Measurements from ENCODE around the gene ALDH8A1.

Gene ALDH8A1

GRCh38 chr6:134954272-134955000 lies 4.5 kb upstream of the ALDH8A1 start:
- no peak overlapping the region for H3K27ac ChIP-seq (replicated peaks; ENCODE audit: low read length)
- DNase-seq (ENCODE audit: low spot score), result no peak

GRCh38 chr6:134951494-134952263 lies 1.8 kb upstream of the ALDH8A1 start:
- no peak overlapping the region for H2AFZ ChIP-seq (ENCODE audit: low read length)
- H2BK120ac ChIP-seq (ENCODE audit: low read depth, low read length), result no peak overlapping the region
- no peaks in the 10 kb centered on the region for H3K27me3 ChIP-seq (ENCODE audit: control insufficient read depth in 3 of 3, insufficient read depth in 3 of 3, low read depth in 1 of 3, low read length in 3 of 3)
- no peaks in the 10 kb centered on the region for H3K79me1 ChIP-seq (ENCODE audit: low read depth, low read length)
- H3K9me3 ChIP-seq (replicated peaks in 1 of 2; ENCODE audit: control insufficient read depth in 2 of 2, insufficient read depth in 1 of 2, low read depth in 1 of 2, low read length in 2 of 2), result peaks cover 0 to under 1% of the 10 kb centered on the region in 2 donors
- no CpG with 5 or more reads among the region's 13 CpGs for WGBS, 2 donors (ENCODE audit: extremely low coverage in 2 of 2, insufficient read length in 2 of 2, insufficient replicate concordance in 1 of 2)
- H3K4me2 ChIP-seq (ENCODE audit: insufficient read depth, low read length, poor library complexity, severe bottlenecking), result no peak overlapping the region
- H3K18ac ChIP-seq (ENCODE audit: low read length), result no peak overlapping the region
- H3K36me3 ChIP-seq (replicated peaks in 1 of 2; ENCODE audit: control insufficient read depth in 2 of 2, insufficient read depth in 2 of 2, low read length in 2 of 2), result no peaks in the 10 kb centered on the region
- no peak overlapping the region for H3K27ac ChIP-seq (replicated peaks; ENCODE audit: low read length)
- no peak overlapping the region for H2AK5ac ChIP-seq (ENCODE audit: low read depth, low read length)
- DNase-seq (ENCODE audit: low spot score), result no peak
- no peak overlapping the region for H3K9ac ChIP-seq (ENCODE audit: low read depth, low read length, poor library complexity)
- H3K14ac ChIP-seq (ENCODE audit: low read length), result no peak overlapping the region
- no peak overlapping the region for H4K8ac ChIP-seq (ENCODE audit: low read depth, low read length)
- no peak overlapping the region for H2BK5ac ChIP-seq (ENCODE audit: low read length)
- no peak overlapping the region for H3K23ac ChIP-seq (ENCODE audit: low read depth, low read length, poor library complexity)
- H2BK12ac ChIP-seq (ENCODE audit: low read length), result no peak overlapping the region
- no peak overlapping the region for H4K91ac ChIP-seq (ENCODE audit: low read depth, low read length, poor library complexity)
- no peak overlapping the region for H2BK15ac ChIP-seq (ENCODE audit: low read length)
- no peak overlapping the region for H3K4ac ChIP-seq (ENCODE audit: low read length)
- H3K4me1 ChIP-seq (ENCODE audit: control insufficient read depth in 2 of 2, insufficient read depth in 1 of 2, low read depth in 1 of 2, low read length in 2 of 2), result no peaks in the 10 kb centered on the region
- H3K4me3 ChIP-seq (ENCODE audit: low read length in 2 of 2), result no peak overlapping the region

More at GRCh38 chr6:134954272-134955000, 4.5 kb upstream of the ALDH8A1 start:
- Histone ChIP-seq H3K9ac (ENCODE audit: low read depth, low read length, poor library complexity) (no peak overlapping the region), H2BK12ac (ENCODE audit: low read length) (no peak overlapping the region), H3K27me3 (ENCODE audit: control insufficient read depth in 3 of 3, insufficient read depth in 3 of 3, low read depth in 1 of 3, low read length in 3 of 3) (no peaks in the 10 kb centered on the region), H3K4me1 (ENCODE audit: control insufficient read depth in 2 of 2, insufficient read depth in 1 of 2, low read depth in 1 of 2, low read length in 2 of 2) (no peaks in the 10 kb centered on the region), H3K4me2 (ENCODE audit: insufficient read depth, low read length, poor library complexity, severe bottlenecking) (no peak overlapping the region), H3K9me3 (replicated peaks in 1 of 2; ENCODE audit: control insufficient read depth in 2 of 2, insufficient read depth in 1 of 2, low read depth in 1 of 2, low read length in 2 of 2) (peaks cover 4 to 7% of the 10 kb centered on the region in 2 donors), H2BK120ac (ENCODE audit: low read depth, low read length) (no peak overlapping the region), H3K36me3 (replicated peaks in 1 of 2; ENCODE audit: control insufficient read depth in 2 of 2, insufficient read depth in 2 of 2, low read length in 2 of 2) (no peaks in the 10 kb centered on the region), H3K23ac (ENCODE audit: low read depth, low read length, poor library complexity) (no peak overlapping the region), H3K18ac (ENCODE audit: low read length) (no peak overlapping the region), H2BK5ac (ENCODE audit: low read length) (no peak overlapping the region), H2AK5ac (ENCODE audit: low read depth, low read length) (no peak overlapping the region), H4K91ac (ENCODE audit: low read depth, low read length, poor library complexity) (no peak overlapping the region), H3K14ac (ENCODE audit: low read length) (no peak overlapping the region), H2BK15ac (ENCODE audit: low read length) (no peak overlapping the region), H3K4ac (ENCODE audit: low read length) (no peak overlapping the region), H2AFZ (ENCODE audit: low read length) (no peak overlapping the region), H3K4me3 (ENCODE audit: low read length in 2 of 2) (no peak overlapping the region), H4K8ac (ENCODE audit: low read depth, low read length) (no peak overlapping the region), H3K79me1 (ENCODE audit: low read depth, low read length) (no peaks in the 10 kb centered on the region)
- WGBS, 2 donors (ENCODE audit: extremely low coverage in 2 of 2, insufficient read length in 2 of 2, insufficient replicate concordance in 1 of 2), result no CpG with 5 or more reads among the region's 4 CpGs

GRCh38 chr6:134950482-134950881 lies 581 bp upstream of the ALDH8A1 start:
- Histone ChIP-seq H3K9me3 (replicated peaks in 1 of 2; ENCODE audit: control insufficient read depth in 2 of 2, insufficient read depth in 1 of 2, low read depth in 1 of 2, low read length in 2 of 2) (peaks cover 0 to 2% of the 10 kb centered on the region in 2 donors), H3K9ac (ENCODE audit: low read depth, low read length, poor library complexity) (no peak overlapping the region), H3K18ac (ENCODE audit: low read length) (no peak overlapping the region), H3K36me3 (replicated peaks in 1 of 2; ENCODE audit: control insufficient read depth in 2 of 2, insufficient read depth in 2 of 2, low read length in 2 of 2) (no peaks in the 10 kb centered on the region), H2BK5ac (ENCODE audit: low read length) (no peak overlapping the region), H3K4me2 (ENCODE audit: insufficient read depth, low read length, poor library complexity, severe bottlenecking) (no peak overlapping the region), H4K8ac (ENCODE audit: low read depth, low read length) (no peak overlapping the region), H3K79me1 (ENCODE audit: low read depth, low read length) (no peaks in the 10 kb centered on the region), H3K4me1 (ENCODE audit: control insufficient read depth in 2 of 2, insufficient read depth in 1 of 2, low read depth in 1 of 2, low read length in 2 of 2) (no peaks in the 10 kb centered on the region), H3K27ac (replicated peaks; ENCODE audit: low read length) (no peak overlapping the region), H2BK12ac (ENCODE audit: low read length) (no peak overlapping the region), H3K14ac (ENCODE audit: low read length) (no peak overlapping the region), H3K23ac (ENCODE audit: low read depth, low read length, poor library complexity) (no peak overlapping the region), H3K27me3 (ENCODE audit: control insufficient read depth in 3 of 3, insufficient read depth in 3 of 3, low read depth in 1 of 3, low read length in 3 of 3) (no peaks in the 10 kb centered on the region), H4K91ac (ENCODE audit: low read depth, low read length, poor library complexity) (no peak overlapping the region), H2AK5ac (ENCODE audit: low read depth, low read length) (no peak overlapping the region), H2BK15ac (ENCODE audit: low read length) (no peak overlapping the region), H2AFZ (ENCODE audit: low read length) (no peak overlapping the region), H3K4ac (ENCODE audit: low read length) (no peak overlapping the region), H2BK120ac (ENCODE audit: low read depth, low read length) (no peak overlapping the region), H3K4me3 (ENCODE audit: low read length in 2 of 2) (no peak overlapping the region)
- no peak for DNase-seq (ENCODE audit: low spot score)
- no CpG with 5 or more reads among the region's 2 CpGs for WGBS, 2 donors (ENCODE audit: extremely low coverage in 2 of 2, insufficient read length in 2 of 2, insufficient replicate concordance in 1 of 2)

- Histone ChIP-seq H3K14ac (ENCODE audit: low read length) (no peak overlapping the region), H2AK5ac (ENCODE audit: low read depth, low read length) (no peak overlapping the region), H3K4me3 (ENCODE audit: low read length in 2 of 2) (no peak overlapping the region), H3K23ac (ENCODE audit: low read depth, low read length, poor library complexity) (no peak overlapping the region), H2BK5ac (ENCODE audit: low read length) (no peak overlapping the region), H3K36me3 (replicated peaks in 1 of 2; ENCODE audit: control insufficient read depth in 2 of 2, insufficient read depth in 2 of 2, low read length in 2 of 2) (no peaks in the 10 kb centered on the region), H4K91ac (ENCODE audit: low read depth, low read length, poor library complexity) (no peak overlapping the region), H3K4ac (ENCODE audit: low read length) (no peak overlapping the region), H2AFZ (ENCODE audit: low read length) (no peak overlapping the region), H2BK15ac (ENCODE audit: low read length) (no peak overlapping the region), H3K27me3 (ENCODE audit: control insufficient read depth in 3 of 3, insufficient read depth in 3 of 3, low read depth in 1 of 3, low read length in 3 of 3) (no peaks in the 10 kb centered on the region), H2BK120ac (ENCODE audit: low read depth, low read length) (no peak overlapping the region), H4K8ac (ENCODE audit: low read depth, low read length) (no peak overlapping the region), H3K27ac (replicated peaks; ENCODE audit: low read length) (no peak overlapping the region), H3K9ac (ENCODE audit: low read depth, low read length, poor library complexity) (no peak overlapping the region), H3K79me1 (ENCODE audit: low read depth, low read length) (no peaks in the 10 kb centered on the region), H3K4me2 (ENCODE audit: insufficient read depth, low read length, poor library complexity, severe bottlenecking) (no peak overlapping the region), H3K4me1 (ENCODE audit: control insufficient read depth in 2 of 2, insufficient read depth in 1 of 2, low read depth in 1 of 2, low read length in 2 of 2) (no peaks in the 10 kb centered on the region), H3K18ac (ENCODE audit: low read length) (no peak overlapping the region), H2BK12ac (ENCODE audit: low read length) (no peak overlapping the region), H3K9me3 (replicated peaks in 1 of 2; ENCODE audit: control insufficient read depth in 2 of 2, insufficient read depth in 1 of 2, low read depth in 1 of 2, low read length in 2 of 2) (peaks cover 0 to 2% of the 10 kb centered on the region in 2 donors)
- no CpG with 5 or more reads among the region's 1 CpG for WGBS, 2 donors (ENCODE audit: extremely low coverage in 2 of 2, insufficient read length in 2 of 2, insufficient replicate concordance in 1 of 2)
- no peak for DNase-seq (ENCODE audit: low spot score)
These were observed 1.2 kb downstream of the ALDH8A1 start for GRCh38 chr6:134948691-134949090.
